DMS 273 (cell line): ENCODE results near the gene LRRC56.

Experiments used
- DNase-seq: peaks from one replicate; lab custom pipeline; 2025; ENCODE audit not compliant: unreplicated experiment; lab: John Stamatoyannopoulos, UW

Gene LRRC56

GRCh38 chr11:518463-519202 is 18.7 kb upstream of the LRRC56 start:
- peak; percentile 96 for DNase-seq

- DNase-seq = peak; percentile 44
Observed at GRCh38 chr11:520428-521176, 16.7 kb upstream of the LRRC56 start.

- no peak for DNase-seq
Observed at GRCh38 chr11:521177-521688, 16.1 kb upstream of the LRRC56 start.

GRCh38 chr11:526192-526591 is 11.1 kb upstream of the LRRC56 start:
- no peak for DNase-seq

GRCh38 chr11:528166-528814 is 9.0 kb upstream of the LRRC56 start:
- no peak for DNase-seq

GRCh38 chr11:528815-529727 is 8.3 kb upstream of the LRRC56 start:
- DNase-seq = no peak

GRCh38 chr11:529728-530411 is 7.5 kb upstream of the LRRC56 start:
- no peak for DNase-seq

- no peak for DNase-seq
Observed at GRCh38 chr11:530960-531831, 6.1 kb upstream of the LRRC56 start.

- DNase-seq = no peak
Observed at GRCh38 chr11:531919-532526, 5.3 kb upstream of the LRRC56 start.

- DNase-seq = no peak
Observed at GRCh38 chr11:532527-532985, 4.8 kb upstream of the LRRC56 start.

GRCh38 chr11:532986-533585 is 4.2 kb upstream of the LRRC56 start:
- DNase-seq = no peak

GRCh38 chr11:533586-534395 is 3.5 kb upstream of the LRRC56 start:
- no peak for DNase-seq

- peak; percentile 71 for DNase-seq
Observed at GRCh38 chr11:534396-535209, 2.7 kb upstream of the LRRC56 start.

- no peak for DNase-seq
Observed at GRCh38 chr11:535210-535518, 2.2 kb upstream of the LRRC56 start.

GRCh38 chr11:535519-536454 is 1.5 kb upstream of the LRRC56 start, which contains the start of gene HRAS:
Gene HRAS (minus strand): TSS chr11:535576.
- DNase-seq = peak; percentile 96
